Sigmoid colon (tissue), 7 donors: ENCODE results near the gene RNF181. TPM values are rescaled to one million over a fixed set of nuclear protein-coding genes. Genes with fewer than 3 reads are reported as not detected.
"Not testable (repeated sequence)": the region's sequence is repeated elsewhere in the genome, so short reads cannot be mapped to it uniquely, and the experiment has no call there.

Source experiments
- DNase-seq: peaks from one replicate; pipeline ENCODE4 v3.0.0-alpha.2; 2019
- H3K27ac ChIP-seq, 4 donors: fragments of 200-600 bp; sonication (generic); one replicate each; pipeline ENCODE4 v1.5.1; 2016 to 2019; ENCODE audit warnings: mild to moderate bottlenecking in 1 of 4
- H3K27me3 ChIP-seq, 3 donors: fragments of 200-600 bp; sonication (generic); one replicate each; pipeline ENCODE4 v1.5.1; 2019; ENCODE audit warnings: mild to moderate bottlenecking in 1 of 3
- H3K36me3 ChIP-seq, 4 donors: fragments of 200-600 bp; sonication (generic); one replicate each; pipeline ENCODE4 v1.5.1; 2016 to 2019
- H3K4me1 ChIP-seq, 4 donors: fragments of 200-600 bp; sonication (generic); one replicate each; pipeline ENCODE4 v1.5.1; 2017 to 2019
- H3K4me3 ChIP-seq, 4 donors: fragments of 200-600 bp; sonication (generic); one replicate each; pipeline ENCODE4 v1.5.1; 2017 to 2019; ENCODE audit warnings: mild to moderate bottlenecking in 2 of 4, moderate library complexity in 1 of 4
- H3K9me3 ChIP-seq, 4 donors: fragments of 200-600 bp in 3 of 4; sonication (generic) in 3 of 4; one replicate each; pipeline versions ENCODE4 v1.5.1 to v1.6.1; 2013 to 2019
- EP300 ChIP-seq, 4 donors: sonication (generic); formaldehyde crosslinking; IDR thresholded peaks; one replicate each; pipeline ENCODE4 v1.6.1; 2017; ENCODE audit warnings: antibody characterized with exemption in 4 of 4
- POLR2A ChIP-seq, 2 donors: fragments of 450-650 bp; IDR thresholded peaks; one replicate each; pipeline ENCODE4 v1.6.1; 2016; ENCODE audit warnings: antibody characterized with exemption in 2 of 2, mild to moderate bottlenecking in 2 of 2, moderate library complexity in 2 of 2
- POLR2AphosphoS5 ChIP-seq, 4 donors: sonication (generic); formaldehyde crosslinking; IDR thresholded peaks; one replicate each; pipeline ENCODE4 v1.6.1; 2017; ENCODE audit warnings: antibody characterized with exemption in 4 of 4
- WGBS, 2 donors: extraction: QIAGEN DNeasy Blood & Tissue Kit; methylation state at CpG; one replicate each; pipeline ENCODE4 v1.1.7; 2013; 5-methylcytosine and 5-hydroxymethylcytosine counted together
- intact Hi-C: fragments of 100-400 bp; cut with DNase I; formaldehyde crosslinking; loops from one replicate; pipeline ENCODE4 v1.15.1; 2023
- polyA plus RNA-seq, 3 donors: library from polyadenylated mRNA; stranded (reverse); fragments of 200-250 nt; gene quantifications; one replicate each; pipeline ENCODE4 v1.2.3, GENCODE V29; 2013
- total RNA-seq, 4 donors: library from RNA; depleted of rRNA; stranded (reverse); fragments of >200 nt; gene quantifications; one replicate each; pipeline ENCODE4 v1.1.0, GENCODE V29; 2016
- TF ChIP-seq, protein P1 (sequence below), 4 experiments: fragments of 450-650 bp in 3 of 4; fragments of 200-600 bp in 1 of 4; IDR thresholded peaks; one replicate each; pipeline ENCODE4 v1.5.1; 2016 to 2019; ENCODE audit warnings: antibody characterized with exemption in 4 of 4, mild to moderate bottlenecking in 3 of 4, moderate library complexity in 2 of 4
- donor health status: healthy with polysubstance abuse.
- donor health status: Bipolar disorder and iron deficiency.
- donor health status: healthy.

RNF181 gene
- total and polyA plus RNA-seq, 7 donors: 124 to 190 (median 165) TPM

DNA sequence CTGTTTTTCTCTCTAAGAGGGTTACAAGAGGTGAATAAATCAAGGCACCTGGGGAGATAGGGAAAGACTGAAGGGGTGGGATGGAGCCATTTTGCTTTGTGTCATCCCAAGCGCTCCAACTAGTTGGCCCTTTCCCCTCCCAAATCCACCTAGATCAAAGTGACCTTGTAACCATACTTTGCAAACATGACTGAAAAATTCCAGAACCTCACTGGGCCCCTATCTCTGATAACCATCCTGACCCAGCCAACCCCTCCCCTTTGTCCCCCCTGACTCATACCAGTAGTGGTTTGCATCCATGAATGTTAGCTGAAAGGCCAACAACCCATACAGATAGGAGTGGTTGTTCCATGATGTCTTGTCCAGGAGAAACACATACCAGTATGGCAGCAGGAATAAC, 37.4 kb upstream of the RNF181 start:
- Histone ChIP-seq H3K27ac (no peak overlapping the region), H3K36me3 (peaks cover 11 to 58% (median 24%) of the 10 kb centered on the region in 4 donors), H3K9me3 (no peaks in the 10 kb centered on the region), H3K4me1 (peaks cover 0 to 23% (median 17%) of the 10 kb centered on the region in 4 donors), H3K4me3 (no peak overlapping the region), H3K27me3 (no peaks in the 10 kb centered on the region)
- TF ChIP-seq, protein P1, sequence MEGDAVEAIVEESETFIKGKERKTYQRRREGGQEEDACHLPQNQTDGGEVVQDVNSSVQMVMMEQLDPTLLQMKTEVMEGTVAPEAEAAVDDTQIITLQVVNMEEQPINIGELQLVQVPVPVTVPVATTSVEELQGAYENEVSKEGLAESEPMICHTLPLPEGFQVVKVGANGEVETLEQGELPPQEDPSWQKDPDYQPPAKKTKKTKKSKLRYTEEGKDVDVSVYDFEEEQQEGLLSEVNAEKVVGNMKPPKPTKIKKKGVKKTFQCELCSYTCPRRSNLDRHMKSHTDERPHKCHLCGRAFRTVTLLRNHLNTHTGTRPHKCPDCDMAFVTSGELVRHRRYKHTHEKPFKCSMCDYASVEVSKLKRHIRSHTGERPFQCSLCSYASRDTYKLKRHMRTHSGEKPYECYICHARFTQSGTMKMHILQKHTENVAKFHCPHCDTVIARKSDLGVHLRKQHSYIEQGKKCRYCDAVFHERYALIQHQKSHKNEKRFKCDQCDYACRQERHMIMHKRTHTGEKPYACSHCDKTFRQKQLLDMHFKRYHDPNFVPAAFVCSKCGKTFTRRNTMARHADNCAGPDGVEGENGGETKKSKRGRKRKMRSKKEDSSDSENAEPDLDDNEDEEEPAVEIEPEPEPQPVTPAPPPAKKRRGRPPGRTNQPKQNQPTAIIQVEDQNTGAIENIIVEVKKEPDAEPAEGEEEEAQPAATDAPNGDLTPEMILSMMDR (IDR thresholded peaks at IDR 0.05): no peak
- TF ChIP-seq POLR2AphosphoS5 (IDR thresholded peaks at IDR 0.05): no peak
- no peak for TF ChIP-seq POLR2A (IDR thresholded peaks at IDR 0.05)
- TF ChIP-seq EP300 (IDR thresholded peaks at IDR 0.05): no peak
- intact Hi-C loops: no loop called here
- WGBS, 2 donors: 97 to 100% methylated on average over 1 of the region's 1 CpG
- DNase-seq: no peak

DNA sequence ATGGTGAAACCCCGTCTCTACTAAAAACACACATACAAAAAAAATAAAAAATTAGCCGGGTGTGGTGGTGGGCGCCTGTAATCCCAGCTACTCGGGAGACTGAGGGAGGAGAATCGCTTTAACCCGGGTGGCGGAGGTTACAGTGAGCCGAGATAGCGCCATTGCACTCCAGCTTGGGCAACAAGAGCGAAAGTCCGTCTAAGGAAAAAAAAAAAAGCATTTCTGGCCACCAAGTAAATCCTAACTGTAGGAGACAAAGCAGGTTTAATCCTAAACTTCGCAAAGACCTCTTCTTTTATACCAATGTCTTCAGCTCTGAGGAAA, 35.2 kb upstream of the RNF181 start:
- Histone ChIP-seq H3K4me1 (peaks cover 0 to 23% (median 17%) of the 10 kb centered on the region in 4 donors), H3K4me3 (peak overlapping the region in 3 of 4 donors; percentile 67 to 86 (median 79)), H3K36me3 (peaks cover 0 to 36% (median 6%) of the 10 kb centered on the region in 4 donors), H3K27ac (peak overlapping the region in 3 of 4 donors; percentile 85 to 90 (median 88))
- not testable (repeated sequence) for DNase-seq, H3K27me3 ChIP-seq, H3K9me3 ChIP-seq
- WGBS, 2 donors: 82 to 89% methylated on average over 12 of the region's 12 CpGs
- intact Hi-C loops: loop anchor here (2.0 to 5.0 kb wide), 2 partner anchors 20 to 42 kb away; partner anchors contain the start of gene TMEM150A

DNA sequence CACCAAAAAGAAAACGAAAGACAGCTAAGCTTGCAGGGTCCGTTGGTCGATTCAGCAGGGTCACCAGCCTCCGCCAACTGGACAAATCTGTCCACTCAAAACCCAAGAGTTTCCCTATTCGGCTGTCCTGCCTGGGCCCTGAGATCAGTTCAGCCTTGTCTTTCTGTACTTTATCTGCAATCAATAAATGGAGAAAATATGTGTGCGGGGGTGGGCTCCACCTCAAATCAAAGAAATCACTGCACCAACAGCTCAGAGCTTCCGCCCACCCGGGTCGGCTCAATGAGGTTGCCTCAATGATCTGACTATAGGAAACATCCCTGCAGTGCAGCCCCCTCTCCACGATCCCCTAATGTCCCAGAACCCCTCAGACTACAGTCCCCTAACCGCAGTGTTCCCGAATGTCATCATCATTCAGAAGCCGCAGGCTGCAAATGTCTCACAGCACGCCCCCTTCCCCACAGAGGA, 34.7 kb upstream of the RNF181 start:
- H3K36me3 ChIP-seq: peaks cover 0 to 31% (median 3%) of the 10 kb centered on the region in 4 donors
- peak overlapping the region; percentile 85 to 90 (median 88) for H3K27ac ChIP-seq
- 2 to 7% methylated on average over 14 of the region's 14 CpGs for WGBS, 2 donors
- no peaks in the 10 kb centered on the region for H3K27me3 ChIP-seq
- intact Hi-C loops: loop anchor here (2.0 to 5.0 kb wide), 2 partner anchors 20 to 41 kb away; partner anchors contain the start of gene TMEM150A
- no peak for DNase-seq
- TF ChIP-seq EP300 (IDR thresholded peaks at IDR 0.05) (no peak), POLR2A (IDR thresholded peaks at IDR 0.05) (no peak), POLR2AphosphoS5 (IDR thresholded peaks at IDR 0.05) (no peak)
- H3K9me3 ChIP-seq: no peaks in the 10 kb centered on the region
- peak overlapping the region; percentile 67 to 86 (median 78) for H3K4me3 ChIP-seq
- H3K4me1 ChIP-seq: peaks cover 0 to 23% (median 17%) of the 10 kb centered on the region in 4 donors

DNA sequence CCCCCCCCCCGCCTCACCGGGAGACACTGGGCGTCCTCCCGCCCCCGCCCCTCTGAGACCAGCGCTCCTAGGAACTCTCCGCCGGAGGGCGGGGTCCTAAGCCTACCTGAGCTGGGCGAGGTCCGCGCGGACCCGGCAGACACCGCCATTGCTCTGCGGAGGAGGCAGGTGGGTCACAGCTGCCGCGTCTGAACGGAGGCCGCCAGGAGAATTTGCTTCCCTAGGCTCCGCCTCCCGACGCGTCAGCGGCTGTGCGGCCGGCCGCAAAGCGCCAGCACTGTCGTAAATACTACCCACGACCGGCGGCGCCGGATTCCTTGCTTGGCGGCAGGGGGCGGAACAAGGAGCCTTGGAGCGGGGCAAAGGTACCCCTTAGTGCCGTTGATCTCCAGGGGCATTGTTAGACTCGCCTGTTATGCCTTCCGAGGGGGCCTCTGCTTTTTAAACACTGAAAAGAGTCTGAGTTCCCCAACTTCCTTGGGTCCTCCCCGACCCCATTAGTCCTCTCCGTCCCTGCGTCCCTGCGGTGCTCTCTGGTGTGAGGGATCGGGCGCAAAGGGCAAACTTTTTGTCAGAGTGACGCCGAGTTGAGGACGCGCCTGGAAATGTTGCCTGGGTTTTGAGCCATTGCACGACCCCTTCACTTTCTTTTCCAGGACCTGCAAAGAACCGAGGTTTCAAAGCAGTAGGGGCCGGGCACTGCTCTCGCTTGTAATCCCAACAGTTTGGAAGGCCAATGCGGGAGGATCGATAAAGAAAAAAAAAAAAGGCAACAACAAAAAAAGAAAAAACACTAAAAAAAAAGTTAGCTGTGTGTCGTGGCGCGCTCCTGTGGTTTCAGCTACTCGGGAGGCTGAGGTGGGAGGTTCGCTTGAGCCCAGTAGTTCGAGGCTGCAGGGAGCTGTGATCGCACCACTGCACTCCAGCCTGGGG, 34.0 kb upstream of the RNF181 start, which contains the start of gene GGCX:
Gene GGCX (minus strand): TSS at position 214 of the 933 bp plus-strand sequence. CDS start 65 bp downstream, at position 149.
- Histone ChIP-seq H3K36me3 (peaks cover 0 to 24% (median 3%) of the 10 kb centered on the region in 4 donors), H3K27me3 (no peaks in the 10 kb centered on the region), H3K27ac (peak within 1 kb of the TSS; percentile 85 to 90 (median 88)), H3K4me3 (peak within 1 kb of the TSS; percentile 67 to 86 (median 78)), H3K4me1 (peaks cover 0 to 23% (median 17%) of the 10 kb centered on the region in 4 donors), H3K9me3 (no peaks in the 10 kb centered on the region)
- DNase-seq: peak; percentile 97
- 2 to 3% methylated on average over 64 of the region's 64 CpGs for WGBS, 2 donors
- TF ChIP-seq EP300 (IDR thresholded peaks at IDR 0.05): peak in 1 of 4 donors; percentile 69
- TF ChIP-seq POLR2A (IDR thresholded peaks at IDR 0.05): peak; percentile 75 to 83
- peak; percentile 85 to 93 (median 90) for TF ChIP-seq POLR2AphosphoS5 (IDR thresholded peaks at IDR 0.05)
- TF ChIP-seq, protein P1 (IDR thresholded peaks at IDR 0.05): peak in 1 of 4 experiments; percentile 26
- intact Hi-C loops: loop anchor here (2.0 to 5.0 kb wide), 2 partner anchors 21 to 41 kb away; partner anchors contain the start of gene TMEM150A

DNA sequence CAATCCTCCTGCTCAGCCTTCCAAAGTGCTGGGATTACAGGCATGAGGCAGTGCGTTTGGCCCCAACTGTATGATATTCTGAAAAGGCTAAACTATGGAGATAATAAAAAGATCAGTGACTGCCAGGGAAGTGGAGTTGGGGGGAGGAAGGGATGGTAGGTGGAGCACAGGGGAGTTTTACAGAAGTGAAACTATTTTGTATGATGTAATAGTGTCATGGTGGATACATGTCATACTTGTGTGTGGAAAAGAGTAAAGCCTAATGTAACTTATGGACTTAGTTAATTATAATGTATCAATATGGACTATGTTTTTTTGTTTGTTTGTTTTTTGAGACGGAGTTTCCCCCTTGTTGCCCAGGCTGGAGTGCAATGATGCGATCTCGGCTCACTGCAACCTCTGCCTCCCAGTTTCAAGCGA, 31.4 kb upstream of the RNF181 start:
- 88 to 91% methylated on average over 5 of the region's 5 CpGs for WGBS, 2 donors
- H3K27me3 ChIP-seq: no peaks in the 10 kb centered on the region
- no peaks in the 10 kb centered on the region for H3K9me3 ChIP-seq
- intact Hi-C loops: loop anchor here (5.0 kb wide), 1 partner anchor 38 kb away; the partner anchor contains the start of gene TMEM150A
- no peaks in the 10 kb centered on the region for H3K36me3 ChIP-seq
- TF ChIP-seq POLR2A (IDR thresholded peaks at IDR 0.05): no peak
- TF ChIP-seq EP300 (IDR thresholded peaks at IDR 0.05): no peak
- TF ChIP-seq POLR2AphosphoS5 (IDR thresholded peaks at IDR 0.05): no peak
- TF ChIP-seq, protein P1 (IDR thresholded peaks at IDR 0.05): no peak
- no peak for DNase-seq
- H3K27ac ChIP-seq: no peak overlapping the region
- peaks cover 0 to 23% (median 17%) of the 10 kb centered on the region in 4 donors for H3K4me1 ChIP-seq
- H3K4me3 ChIP-seq: no peak overlapping the region
